Activated naive CD4-positive, alpha-beta T cell treated with anti-CD3 and anti-CD28 coated beads for 36 hours (primary cell): Measurements from ENCODE around the gene OBSL1. TPM values are rescaled to one million over a fixed set of nuclear protein-coding genes. Genes with fewer than 3 reads are reported as not detected.

Source experiments
- CTCF ChIA-PET: fragments of 350-600 bp; sonication (Branson Sonifier 250); formaldehyde crosslinking; loops from one replicate; lab custom pipeline; 2021; ENCODE audit warnings: antibody characterized with exemption; lab: Charles Lee
- DNase-seq: peaks from one replicate; pipeline ENCODE4 v3.0.0-alpha.2; 2020
- H3K27ac Mint-ChIP-seq: one replicate; pipeline ENCODE4 v1.8.0; 2021; ENCODE audit warnings: mild to moderate bottlenecking, mixed read lengths
- H3K27me3 Mint-ChIP-seq: one replicate; pipeline ENCODE4 v1.8.0; 2021; ENCODE audit warnings: low read depth, mixed read lengths
- H3K36me3 Mint-ChIP-seq: one replicate; pipeline ENCODE4 v1.8.0; 2021; ENCODE audit warnings: low read depth, mixed read lengths
- H3K4me1 Mint-ChIP-seq: one replicate; pipeline ENCODE4 v1.8.0; 2021; ENCODE audit warnings: low read depth, mixed read lengths
- H3K4me3 Mint-ChIP-seq: one replicate; pipeline ENCODE4 v1.8.0; 2021; ENCODE audit warnings: mild to moderate bottlenecking, moderate library complexity, mixed read lengths
- H3K9me3 Mint-ChIP-seq: one replicate; pipeline ENCODE4 v1.8.0; 2021; ENCODE audit warnings: mixed read lengths
- intact Hi-C: fragments of 100-400 bp; cut with micrococcal nuclease; formaldehyde crosslinking; loops from one replicate; pipeline ENCODE4 v1.15.1; 2023
- total RNA-seq, 2 experiments: library from RNA; stranded (reverse); gene quantifications; one replicate each; pipeline ENCODE4 v1.2.3, GENCODE V29; 2021

OBSL1 gene
- total RNA-seq, 2 experiments from 2014 or later: 1.5 to 1.6 TPM

- Mint-ChIP-seq H3K36me3 (no peaks in the 10 kb centered on the region), H3K27me3 (peaks cover 64% of the 10 kb centered on the region), H3K9me3 (no peaks in the 10 kb centered on the region), H3K4me3 (no peak overlapping the region), H3K4me1 (peaks cover 14% of the 10 kb centered on the region), H3K27ac (no peak overlapping the region)
- intact Hi-C loops: loop anchor here (1.0 to 2.0 kb wide), 2 partner anchors 23 to 44 kb away; partner anchors contain the start of gene GMPPA
- CTCF ChIA-PET: interaction anchor here (1.2 to 4.4 kb wide), 8 partner anchors 8 to 118 kb away, joined by 3 to 35 read pairs (median 6); a partner anchor contains a TSS
- DNase-seq: peak; percentile 34
These were observed 50.1 kb downstream of the OBSL1 start for GRCh38 chr2:219521066-219521880.

- no peaks in the 10 kb centered on the region for H3K36me3 Mint-ChIP-seq
These were observed 51.3 kb downstream of the OBSL1 start for GRCh38 chr2:219520079-219520478.

DNA sequence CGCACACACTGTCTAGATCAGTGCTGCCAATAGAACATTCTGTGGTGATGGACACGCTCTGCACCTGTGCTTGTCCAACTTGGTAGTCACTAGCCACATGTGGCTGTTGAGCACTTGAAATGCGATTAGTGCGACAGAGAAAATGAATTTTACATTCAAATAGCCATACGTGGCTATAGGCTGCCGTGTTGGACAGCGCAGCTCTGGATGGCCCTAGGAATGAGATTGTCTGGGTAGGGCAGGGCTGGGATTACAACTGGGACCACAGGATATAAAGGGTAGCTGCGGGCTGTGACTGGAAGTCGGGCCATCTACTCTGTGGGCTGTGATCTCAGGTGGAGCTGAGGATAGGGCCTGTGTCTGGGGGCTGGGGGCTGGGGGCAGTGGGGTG is 51.8 kb downstream of the OBSL1 start:
- CTCF ChIA-PET: interaction anchor here (0.9 to 4.4 kb wide), 4 partner anchors 10 to 43 kb away, joined by 3 to 35 read pairs (median 20); a partner anchor contains a TSS
- DNase-seq: no peak
- H3K27me3 Mint-ChIP-seq: peaks cover 60% of the 10 kb centered on the region
- no peaks in the 10 kb centered on the region for H3K36me3 Mint-ChIP-seq
- no peak overlapping the region for H3K4me3 Mint-ChIP-seq
- no peaks in the 10 kb centered on the region for H3K9me3 Mint-ChIP-seq
- H3K27ac Mint-ChIP-seq: no peak overlapping the region
- peaks cover 14% of the 10 kb centered on the region for H3K4me1 Mint-ChIP-seq
- intact Hi-C loops: no loop called here

More at GRCh38 chr2:219520079-219520478, 51.3 kb downstream of the OBSL1 start:
- no peaks in the 10 kb centered on the region for H3K9me3 Mint-ChIP-seq
- no peak for DNase-seq
- peaks cover 64% of the 10 kb centered on the region for H3K27me3 Mint-ChIP-seq
- H3K27ac Mint-ChIP-seq: no peak overlapping the region
- CTCF ChIA-PET: interaction anchor here (0.6 to 4.4 kb wide), 9 partner anchors 9 to 459 kb away, joined by 3 to 35 read pairs (median 5); partner anchors contain the start of gene IHH
- intact Hi-C loops: loop anchor here (2.0 kb wide), 1 partner anchor 43 kb away; no protein-coding TSS in a partner anchor
- H3K4me3 Mint-ChIP-seq: no peak overlapping the region
- peaks cover 14% of the 10 kb centered on the region for H3K4me1 Mint-ChIP-seq

- peaks cover 58% of the 10 kb centered on the region for H3K27me3 Mint-ChIP-seq
- no peaks in the 10 kb centered on the region for H3K36me3 Mint-ChIP-seq
- H3K4me3 Mint-ChIP-seq: no peak overlapping the region
- intact Hi-C loops: no loop called here
- CTCF ChIA-PET: interaction anchor here (1.4 to 4.4 kb wide), 4 partner anchors 9 to 23 kb away, joined by 9 to 35 read pairs (median 20); a partner anchor contains a TSS
- peaks cover 20% of the 10 kb centered on the region for H3K4me1 Mint-ChIP-seq
- DNase-seq: no peak
- no peaks in the 10 kb centered on the region for H3K9me3 Mint-ChIP-seq
- no peak overlapping the region for H3K27ac Mint-ChIP-seq
These were observed 53.2 kb downstream of the OBSL1 start for GRCh38 chr2:219517954-219518778.

GRCh38 chr2:219516888-219517287 is 54.5 kb downstream of the OBSL1 start:
- H3K27me3 Mint-ChIP-seq: peaks cover 63% of the 10 kb centered on the region
- no peak overlapping the region for H3K4me3 Mint-ChIP-seq
- no peaks in the 10 kb centered on the region for H3K36me3 Mint-ChIP-seq
- H3K4me1 Mint-ChIP-seq: peaks cover 18% of the 10 kb centered on the region
- intact Hi-C loops: no loop called here
- H3K27ac Mint-ChIP-seq: no peak overlapping the region
- DNase-seq: no peak
- no peaks in the 10 kb centered on the region for H3K9me3 Mint-ChIP-seq
- CTCF ChIA-PET: interaction anchor here (0.8 kb wide), 1 partner anchor 173 kb away, joined by 4 read pairs; no protein-coding TSS in a partner anchor

DNA sequence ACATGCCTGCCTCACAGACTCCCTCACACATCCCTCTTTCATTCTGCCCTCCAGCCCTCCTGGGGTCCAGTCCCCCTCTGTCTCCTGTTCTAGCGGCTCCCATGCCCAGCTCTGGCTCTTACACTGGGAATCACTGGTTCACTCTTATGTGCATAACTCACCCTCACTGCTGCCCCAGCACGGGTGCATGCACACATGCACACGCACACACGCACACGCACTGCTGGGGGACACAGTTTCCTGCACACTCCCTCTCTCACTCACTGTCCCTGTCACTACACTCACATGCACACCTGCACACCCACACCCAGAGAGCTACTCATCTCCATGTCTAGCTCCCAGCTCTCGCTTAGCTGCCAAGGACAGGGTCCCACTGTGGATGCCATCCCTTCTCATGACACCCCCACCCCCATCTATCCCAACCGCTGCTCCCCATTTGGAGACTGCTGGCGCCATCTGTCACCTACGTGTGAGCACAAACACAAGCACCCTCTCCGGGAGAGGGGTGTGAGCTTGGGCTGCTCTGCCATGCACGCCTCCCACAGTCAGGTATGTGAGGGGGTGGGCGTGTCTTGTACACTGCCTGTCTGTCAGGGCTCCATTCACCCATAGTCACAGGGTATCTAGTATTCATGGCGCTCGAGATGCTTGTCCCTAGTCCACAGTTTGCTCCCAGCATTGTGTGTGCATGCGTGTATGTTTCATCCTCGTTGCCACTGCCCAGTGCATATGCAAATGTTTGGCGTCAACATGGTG is 55.3 kb downstream of the OBSL1 start:
- CTCF ChIA-PET: interaction anchor here (1.6 to 1.7 kb wide), 2 partner anchors 14 to 17 kb away, joined by 4 to 10 read pairs; partner anchors contain the start of gene GMPPA
- peaks cover 13% of the 10 kb centered on the region for H3K4me1 Mint-ChIP-seq
- peaks cover 62% of the 10 kb centered on the region for H3K27me3 Mint-ChIP-seq
- no peak overlapping the region for H3K27ac Mint-ChIP-seq
- H3K4me3 Mint-ChIP-seq: no peak overlapping the region
- no peak for DNase-seq
- H3K36me3 Mint-ChIP-seq: no peaks in the 10 kb centered on the region
- intact Hi-C loops: no loop called here
- H3K9me3 Mint-ChIP-seq: no peaks in the 10 kb centered on the region

- intact Hi-C loops: no loop called here
- Mint-ChIP-seq H3K27me3 (peaks cover 67% of the 10 kb centered on the region), H3K4me3 (no peak overlapping the region), H3K4me1 (peaks cover 20% of the 10 kb centered on the region), H3K36me3 (no peaks in the 10 kb centered on the region), H3K27ac (no peak overlapping the region), H3K9me3 (no peaks in the 10 kb centered on the region)
- no peak for DNase-seq
- CTCF ChIA-PET: interaction anchor here (1.6 to 1.7 kb wide), 2 partner anchors 15 to 16 kb away, joined by 4 to 10 read pairs; partner anchors contain the start of gene GMPPA
These were observed 56.5 kb downstream of the OBSL1 start for GRCh38 chr2:219514836-219515235.

DNA sequence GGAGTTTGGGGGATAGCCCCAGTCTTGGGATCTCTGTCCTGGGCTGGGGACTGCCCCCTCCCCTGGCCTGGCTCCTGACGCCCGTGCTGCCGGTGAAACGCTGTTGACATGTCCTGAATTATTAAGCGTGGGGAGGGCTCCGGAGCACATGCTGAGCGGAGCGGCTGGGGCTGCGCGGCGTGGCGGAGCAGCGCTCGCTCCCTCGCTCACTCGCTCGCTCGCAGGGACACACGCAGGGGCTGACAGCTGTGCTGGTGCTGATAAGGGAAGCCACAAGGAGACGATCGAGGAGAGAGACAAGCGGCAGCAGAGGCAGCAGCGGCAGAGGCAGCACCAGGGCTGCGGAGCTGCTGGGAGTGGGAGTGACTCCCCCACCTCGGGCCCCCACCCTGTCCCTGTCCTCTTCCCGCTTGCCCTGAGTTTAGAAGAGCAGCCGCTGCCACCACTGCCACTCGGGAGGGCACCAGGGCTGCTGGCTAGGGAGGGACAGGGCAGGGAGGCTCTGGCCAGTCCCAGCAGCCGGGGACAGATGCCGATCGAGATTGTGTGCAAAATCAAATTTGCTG is 57.1 kb downstream of the OBSL1 start, which contains the start of gene ASIC4:
Gene ASIC4, plus strand, starts transcription at position 287 of the 566 bp plus-strand sequence. Its CDS starts 243 bp downstream, at position 530.
- Mint-ChIP-seq H3K27ac (no peak within 1 kb of the TSS), H3K9me3 (no peaks in the 10 kb centered on the region), H3K27me3 (peaks cover 70% of the 10 kb centered on the region), H3K36me3 (no peaks in the 10 kb centered on the region), H3K4me3 (no peak within 1 kb of the TSS), H3K4me1 (peaks cover 25% of the 10 kb centered on the region)
- CTCF ChIA-PET: interaction anchor here (1.1 to 3.8 kb wide), 2 partner anchors 15 to 29 kb away, joined by 3 to 29 read pairs; partner anchors contain the start of gene CHPF
- intact Hi-C loops: no loop called here
- no peak for DNase-seq

- peaks cover 68% of the 10 kb centered on the region for H3K27me3 Mint-ChIP-seq
- CTCF ChIA-PET: interaction anchor here (1.1 to 3.8 kb wide), 2 partner anchors 15 to 29 kb away, joined by 3 to 29 read pairs; partner anchors contain the start of gene CHPF
These were observed 57.6 kb downstream of the OBSL1 start for GRCh38 chr2:219513787-219514186.

DNA sequence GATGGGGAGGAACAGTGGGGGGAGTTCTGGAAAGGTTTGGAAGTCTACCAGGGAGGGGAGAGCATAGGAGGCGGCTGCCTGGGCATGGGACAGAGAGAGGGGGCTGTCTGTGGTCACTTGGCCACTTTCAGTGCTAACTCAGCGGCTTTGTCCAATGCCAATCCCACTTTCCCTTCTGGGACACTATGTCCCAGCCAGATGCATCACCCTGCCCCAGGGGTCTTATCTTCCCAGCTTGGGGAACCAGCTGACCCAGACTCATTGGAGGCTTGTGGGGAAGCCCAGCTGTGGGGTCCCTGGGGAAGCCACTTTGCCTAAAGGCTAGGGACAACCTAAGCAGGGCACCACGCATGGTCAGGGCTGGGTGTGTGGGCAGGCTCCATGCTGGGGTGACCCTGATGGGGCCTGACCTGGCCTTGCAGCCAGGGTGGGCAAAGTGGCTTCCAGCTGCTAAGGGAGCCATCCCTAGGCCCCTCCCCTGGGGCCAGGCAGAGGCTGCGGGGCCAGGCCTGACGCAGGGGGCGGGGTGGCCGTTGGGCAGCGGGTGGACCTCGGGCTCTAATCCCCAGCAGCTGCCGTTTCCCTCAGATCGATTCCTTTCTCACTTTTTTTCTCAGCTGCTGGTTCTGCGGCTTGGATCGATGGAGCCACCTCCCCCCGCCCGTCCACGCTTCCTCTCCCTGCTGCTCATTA is 58.7 kb downstream of the OBSL1 start:
- Mint-ChIP-seq H3K4me1 (peaks cover 25% of the 10 kb centered on the region), H3K27me3 (peaks cover 61% of the 10 kb centered on the region), H3K4me3 (no peak overlapping the region), H3K36me3 (no peaks in the 10 kb centered on the region), H3K9me3 (no peaks in the 10 kb centered on the region), H3K27ac (no peak overlapping the region)
- CTCF ChIA-PET: interaction anchor here (1.8 to 3.8 kb wide), 2 partner anchors 16 to 29 kb away, joined by 9 to 29 read pairs; no protein-coding TSS in a partner anchor
- intact Hi-C loops: no loop called here
- no peak for DNase-seq

More at GRCh38 chr2:219513787-219514186, 57.6 kb downstream of the OBSL1 start:
- intact Hi-C loops: no loop called here
- Mint-ChIP-seq H3K4me1 (peaks cover 25% of the 10 kb centered on the region), H3K4me3 (no peak overlapping the region), H3K36me3 (no peaks in the 10 kb centered on the region), H3K9me3 (no peaks in the 10 kb centered on the region), H3K27ac (no peak overlapping the region)
- DNase-seq: no peak
